Endothelial cell of umbilical vein (primary cell): ENCODE results near the gene ZNF514. TPM values are rescaled to one million over a fixed set of nuclear protein-coding genes. Genes with fewer than 3 reads are reported as not detected.
A peak's percentile ranks its signal among the peaks of the same experiment; 100 is the strongest.

Source experiments
- BruUV-seq: library from RNA; stranded (reverse); fragments of 400-500 nt; replicated peaks from 2 replicates; lab custom pipeline; 2021; lab: Mats Ljungman, UMichigan
- CTCF ChIA-PET: fragments of 300-600, 350-600 bp; sonication (Branson Sonifier 250); formaldehyde crosslinking; loops from one replicate; lab custom pipeline; 2021; ENCODE audit warnings: antibody characterized with exemption, inconsistent platforms; lab: Charles Lee
- POLR2A ChIA-PET: fragments of 300-600, 350-600 bp; sonication (Branson Sonifier 250); formaldehyde crosslinking; loops from one replicate; lab custom pipeline; 2021; ENCODE audit warnings: antibody characterized with exemption, inconsistent platforms; lab: Charles Lee
- DNase-seq: peaks from one replicate; pipeline ENCODE4 v3.0.0-alpha.2; 2011; ENCODE audit warnings: low read depth, low spot score
- FAIRE-seq: peaks from 2 replicates; lab custom pipeline; 2011; peaks lifted over from hg19 to GRCh38; lab: Jason Lieb, UNC
- H2AFZ ChIP-seq: 2 replicates; pipeline ENCODE4 v1.6.0; 2012; ENCODE audit warnings: low read depth, low read length, control low read depth, inconsistent platforms
- H3K27ac ChIP-seq: 2 replicates; pipeline ENCODE4 v1.5.1; 2011; ENCODE audit warnings: low read depth, mild to moderate bottlenecking, control low read depth, low read length, moderate library complexity; ENCODE audit not compliant: insufficient read depth
- H3K27me3 ChIP-seq, 2 experiments: 2 replicates each; pipeline versions ENCODE4 v1.6.0 to v1.6.1; 2011; ENCODE audit warnings: low read length in 2 of 2, mixed read lengths in 1 of 2; ENCODE audit not compliant: control insufficient read depth in 2 of 2, insufficient read depth in 2 of 2
- H3K36me3 ChIP-seq, 2 experiments: 2 replicates in 1 of 2; 3 replicates in 1 of 2; pipeline ENCODE4 v1.5.1; 2011; ENCODE audit warnings: low read length in 2 of 2, mild to moderate bottlenecking in 1 of 2, moderate library complexity in 1 of 2; ENCODE audit not compliant: control insufficient read depth in 2 of 2, insufficient read depth in 2 of 2; ENCODE audit errors: extremely low read depth in 1 of 2
- H3K4me1 ChIP-seq: 3 replicates; pipeline ENCODE4 v1.5.1; 2011; ENCODE audit warnings: mild to moderate bottlenecking, low read length; ENCODE audit not compliant: control insufficient read depth, insufficient read depth; ENCODE audit errors: extremely low read depth
- H3K4me2 ChIP-seq: 2 replicates; pipeline ENCODE4 v1.6.1; 2011; ENCODE audit warnings: low read length, control low read depth, mixed read lengths; ENCODE audit not compliant: insufficient read depth
- H3K4me3 ChIP-seq, 3 experiments: fragments of 200-600 bp in 1 of 3; sonication (generic), shearing (Covaris generic) in 1 of 3; replicated peaks in 1 of 3; 2 replicates each; pipeline ENCODE4 v1.5.1; 2011 to 2016; ENCODE audit warnings: control low read depth in 3 of 3, low read length in 3 of 3, mild to moderate bottlenecking in 2 of 3, inconsistent platforms in 1 of 3, low read depth in 1 of 3, moderate library complexity in 1 of 3; ENCODE audit not compliant: insufficient read depth in 1 of 3
- H3K79me2 ChIP-seq: 2 replicates; pipeline ENCODE4 v1.6.0; 2012; ENCODE audit warnings: low read length, inconsistent platforms; ENCODE audit not compliant: control insufficient read depth, insufficient read depth
- H3K9ac ChIP-seq: replicated peaks from 2 replicates; pipeline ENCODE3; 2011; ENCODE audit warnings: low read length, control low read depth; ENCODE audit not compliant: insufficient read depth; ENCODE audit errors: extremely low read depth
- H3K9me1 ChIP-seq: replicated peaks from 3 replicates; pipeline ENCODE4 v1.6.0; 2011; ENCODE audit warnings: mild to moderate bottlenecking, low read length; ENCODE audit not compliant: control insufficient read depth, insufficient read depth; ENCODE audit errors: extremely low read depth
- H3K9me3 ChIP-seq: replicated peaks from 2 replicates; pipeline ENCODE4 v1.5.1; 2012; ENCODE audit warnings: low read length, inconsistent platforms; ENCODE audit not compliant: control insufficient read depth, insufficient read depth
- H4K20me1 ChIP-seq: replicated peaks from 2 replicates; pipeline ENCODE3; 2011; ENCODE audit warnings: mild to moderate bottlenecking, low read length; ENCODE audit not compliant: control insufficient read depth, insufficient read depth; ENCODE audit errors: extremely low read depth
- CTCF ChIP-seq, 2 donors: IDR thresholded peaks; 1 replicate in 1 of 2; 2 replicates in 1 of 2; pipeline ENCODE4 v1.5.1; 2011; ENCODE audit warnings: low read length in 2 of 2, mild to moderate bottlenecking in 2 of 2, moderate library complexity in 2 of 2, control low read depth in 1 of 2, inconsistent platforms in 1 of 2, low read depth in 1 of 2; ENCODE audit not compliant: insufficient read depth in 1 of 2; ENCODE audit errors: extremely low read depth in 1 of 2
- EZH2 ChIP-seq: IDR thresholded peaks from 2 replicates; pipeline ENCODE4 v1.6.1; 2012; ENCODE audit warnings: borderline replicate concordance, low read depth, mild to moderate bottlenecking, moderate library complexity, low read length, inconsistent platforms; ENCODE audit not compliant: severe bottlenecking
- FOS ChIP-seq: IDR thresholded peaks from 2 replicates; pipeline ENCODE4 v1.6.1; 2011; ENCODE audit warnings: mild to moderate bottlenecking, low read length, moderate library complexity, borderline replicate concordance; ENCODE audit not compliant: insufficient read depth
- GATA2 ChIP-seq: IDR thresholded peaks from 2 replicates; pipeline ENCODE4 v1.7.0; 2011; ENCODE audit warnings: low read depth, mild to moderate bottlenecking, moderate library complexity, mixed read lengths, low read length; ENCODE audit not compliant: insufficient read length, insufficient read depth
- JUN ChIP-seq: IDR thresholded peaks from 2 replicates; pipeline ENCODE4 v1.6.1; 2011; ENCODE audit warnings: borderline replicate concordance, low read depth; ENCODE audit not compliant: insufficient read length, insufficient read depth
- MAX ChIP-seq: IDR thresholded peaks from 2 replicates; pipeline ENCODE4 v1.6.1; 2011; ENCODE audit not compliant: insufficient read depth, insufficient read length
- MYC ChIP-seq: IDR thresholded peaks from one replicate; pipeline ENCODE4 v1.6.1; 2011; ENCODE audit warnings: mild to moderate bottlenecking, low read depth, low read length
- POLR2A ChIP-seq: IDR thresholded peaks from 2 replicates; pipeline ENCODE4 v1.6.1; 2012; ENCODE audit warnings: low read depth, mild to moderate bottlenecking, control low read depth, low read length
- POLR2AphosphoS5 ChIP-seq: IDR thresholded peaks from 2 replicates; pipeline ENCODE4 v1.6.1; 2012; ENCODE audit warnings: low read depth, mild to moderate bottlenecking, control low read depth, low read length, moderate library complexity; ENCODE audit not compliant: insufficient read depth
- dilution Hi-C: fragments of 300-500 bp; cut with MboI; formaldehyde crosslinking; loops from one replicate; pipeline ENCODE4 v1.15.0; 2019; ENCODE audit warnings: low sequenced_read_pairs; ENCODE audit not compliant: extremely low pct_ligation_motif_present
- intact Hi-C: fragments of 100-400 bp; cut with micrococcal nuclease; formaldehyde crosslinking; loops from one replicate; pipeline ENCODE4 v1.10.0; 2022
- polyA plus RNA-seq, 4 experiments: library from polyadenylated mRNA; depleted of rRNA in 3 of 4; stranded (reverse) in 3 of 4; unstranded in 1 of 4; fragments of >200 nt; gene quantifications; 2 replicates each; pipeline versions ENCODE4 v1.2.1 to v1.2.3, GENCODE V29; 2011 to 2012; ENCODE audit warnings: missing spikeins in 1 of 4
- total RNA-seq: library from RNA; stranded (reverse); gene quantifications from 2 replicates; pipeline ENCODE4 v1.2.3, GENCODE V29; 2021

The ZNF514 gene
- total and polyA plus RNA-seq, 2 donors (not counting 3 experiments of a cell fraction or from before 2014, with no cell fraction given): 3.9 to 11.6 TPM

GRCh38 chr2:95121093-95121406 is 38.6 kb downstream of the ZNF514 start:
- intact Hi-C loops: loop anchor here (2.0 to 10.0 kb wide), 2 partner anchors 44 to 84 kb away; partner anchors contain the start of genes ZNF2 and ZNF892
- H3K9me3 ChIP-seq: no peaks in the 10 kb centered on the region
- peak overlapping the region; percentile 82 for H3K4me2 ChIP-seq
- peak overlapping the region; percentile 70 to 95 (median 92) for H3K4me3 ChIP-seq
- H3K27ac ChIP-seq: peak overlapping the region; percentile 18
- no peaks in the 10 kb centered on the region for H3K36me3 ChIP-seq
- no TSS peak for BruUV-seq
- peaks cover 7% of the 10 kb centered on the region for H3K4me1 ChIP-seq
- peak overlapping the region; percentile 95 for H2AFZ ChIP-seq
- no peaks in the 10 kb centered on the region for H3K27me3 ChIP-seq
- peak overlapping the region; percentile 93 for H3K9ac ChIP-seq
- ChIA-PET CTCF (interaction anchor here (1.0 to 1.8 kb wide), 3 partner anchors 38 to 44 kb away, joined by 4 to 8 read pairs (median 7); partner anchors contain the start of gene ZNF514), POLR2A (interaction anchor here (1.3 to 3.0 kb wide), 2 partner anchors 39 to 45 kb away, joined by 5 to 14 read pairs; partner anchors contain the start of genes ZNF2 and ZNF514)
- H3K79me2 ChIP-seq: peaks cover 38% of the 10 kb centered on the region
- dilution Hi-C loops: no loop called here
- no peak for TF ChIP-seq CTCF (IDR thresholded peaks at IDR 0.05; ENCODE audit: extremely low read depth in 1 of 2, insufficient read depth in 1 of 2, low read depth in 1 of 2, low read length in 2 of 2)
- no peak for TF ChIP-seq POLR2A
- no peak for TF ChIP-seq MAX
- TF ChIP-seq POLR2AphosphoS5: no peak
- TF ChIP-seq MYC: no peak
- no peak for TF ChIP-seq EZH2
- no peak for TF ChIP-seq GATA2
- TF ChIP-seq FOS: no peak
- TF ChIP-seq JUN: no peak
- DNase-seq (peak; percentile 41), FAIRE-seq (peak; percentile 40)
- H3K9me1 ChIP-seq: no peaks in the 10 kb centered on the region
- H4K20me1 ChIP-seq: no peaks in the 10 kb centered on the region
